Measurements from ENCODE around the gene KRTAP10-3. TPM values are rescaled to one million over a fixed set of nuclear protein-coding genes. Genes with fewer than 3 reads are reported as not detected.
A peak's percentile ranks its signal among the peaks of the same experiment; 100 is the strongest.

The KRTAP10-3 gene
- total RNA-seq, 4 donors from 2014 or later, result not detected

- H3K4me1 ChIP-seq, result no peaks in the 10 kb centered on the region
- H3K4me3 ChIP-seq, result no peak overlapping the region
- DNase-seq, result no peak
- no peaks in the 10 kb centered on the region for H3K9me3 ChIP-seq
- no peak overlapping the region for H3K27ac ChIP-seq
- TF ChIP-seq POLR2A (IDR thresholded peaks at IDR 0.05), result no peak
- no peak for TF ChIP-seq CTCF (IDR thresholded peaks at IDR 0.05 in 4 of 5, conservative IDR thresholded peaks at IDR 0.05 in 1 of 5)
- peaks cover 17 to 21% (median 20%) of the 10 kb centered on the region in 3 donors for H3K27me3 ChIP-seq
- no peaks in the 10 kb centered on the region for H3K36me3 ChIP-seq
- in situ Hi-C loops (cut with MboI; ENCODE audit: low sequenced_read_pairs in 4 of 4) (loop anchor here in 1 of 4 donors (25.0 kb wide), 1 partner anchor 275 kb away; no protein-coding TSS in a partner anchor), intact Hi-C loops (cut with DNase I; ENCODE audit: low total_unique reads) (no loop called here)
- ATAC-seq, result no peak
These were observed 45.9 kb downstream of the KRTAP10-3 start for GRCh38 chr21:44512496-44513388.

GRCh38 chr21:44511938-44512275 lies 46.7 kb downstream of the KRTAP10-3 start:
- Histone ChIP-seq H3K4me1 (no peaks in the 10 kb centered on the region), H3K27me3 (peaks cover 18 to 28% (median 27%) of the 10 kb centered on the region in 3 donors), H3K27ac (no peak overlapping the region), H3K4me3 (no peak overlapping the region), H3K36me3 (no peaks in the 10 kb centered on the region), H3K9me3 (no peaks in the 10 kb centered on the region)
- intact Hi-C loops (cut with DNase I; ENCODE audit: low total_unique reads), result loop anchor here (2.0 kb wide), 1 partner anchor 281 kb away; no protein-coding TSS in a partner anchor
- DNase-seq, result no peak
- TF ChIP-seq POLR2A (IDR thresholded peaks at IDR 0.05) (no peak), CTCF (IDR thresholded peaks at IDR 0.05 in 4 of 5, conservative IDR thresholded peaks at IDR 0.05 in 1 of 5) (no peak)
- in situ Hi-C loops (cut with MboI; ENCODE audit: low sequenced_read_pairs in 4 of 4), result loop anchor here in 1 of 4 donors (25.0 kb wide), 1 partner anchor 275 kb away; no protein-coding TSS in a partner anchor
- ATAC-seq, result no peak

GRCh38 chr21:44511219-44511937 lies 47.2 kb downstream of the KRTAP10-3 start:
- in situ Hi-C loops (cut with MboI; ENCODE audit: low sequenced_read_pairs in 4 of 4) (loop anchor here in 1 of 4 donors (25.0 kb wide), 1 partner anchor 276 kb away; no protein-coding TSS in a partner anchor), intact Hi-C loops (cut with DNase I; ENCODE audit: low total_unique reads) (loop anchor here (2.0 kb wide), 1 partner anchor 281 kb away; no protein-coding TSS in a partner anchor)
- Histone ChIP-seq H3K4me1 (no peaks in the 10 kb centered on the region), H3K36me3 (no peaks in the 10 kb centered on the region), H3K9me3 (no peaks in the 10 kb centered on the region), H3K27me3 (peaks cover 18 to 32% (median 29%) of the 10 kb centered on the region in 3 donors), H3K27ac (no peak overlapping the region), H3K4me3 (no peak overlapping the region)
- no peak for TF ChIP-seq POLR2A (IDR thresholded peaks at IDR 0.05)
- TF ChIP-seq CTCF (IDR thresholded peaks at IDR 0.05 in 4 of 5, conservative IDR thresholded peaks at IDR 0.05 in 1 of 5), result no peak
- ATAC-seq (no peak), DNase-seq (no peak)

- H3K27ac ChIP-seq, result no peak overlapping the region
- intact Hi-C loops (cut with DNase I; ENCODE audit: low total_unique reads) (loop anchor here (2.0 kb wide), 1 partner anchor 282 kb away; no protein-coding TSS in a partner anchor), in situ Hi-C loops (cut with MboI; ENCODE audit: low sequenced_read_pairs in 4 of 4) (loop anchor here in 1 of 4 donors (25.0 kb wide), 1 partner anchor 277 kb away; no protein-coding TSS in a partner anchor)
- H3K4me3 ChIP-seq, result no peak overlapping the region
- no peaks in the 10 kb centered on the region for H3K36me3 ChIP-seq
- no peaks in the 10 kb centered on the region for H3K4me1 ChIP-seq
- ATAC-seq (peak in 1 of 2 donors; percentile 46), DNase-seq (no peak)
- no peaks in the 10 kb centered on the region for H3K9me3 ChIP-seq
- TF ChIP-seq CTCF (IDR thresholded peaks at IDR 0.05 in 4 of 5, conservative IDR thresholded peaks at IDR 0.05 in 1 of 5), result peak; percentile 23 to 58 (median 50)
- no peak for TF ChIP-seq POLR2A (IDR thresholded peaks at IDR 0.05)
- H3K27me3 ChIP-seq, result peaks cover 20 to 37% (median 33%) of the 10 kb centered on the region in 3 donors
These were observed 47.9 kb downstream of the KRTAP10-3 start for GRCh38 chr21:44510508-44511218.

Data from gastrocnemius medialis (tissue), 4 donors.